Pancreas (tissue), 10 donors: Measurements from ENCODE around the gene NNAT. TPM values are rescaled to one million over a fixed set of nuclear protein-coding genes. Genes with fewer than 3 reads are reported as not detected.

Source experiments
- ATAC-seq, 4 donors: fragments of 200-7000 bp; cut with Tn5 transposase; one replicate each; pipeline versions ENCODE4 v1.8.0 to v1.9.1; 2020; ENCODE audit warnings: mild to moderate bottlenecking in 4 of 4, moderate library complexity in 4 of 4
- DNase-seq, 6 donors: peaks; one replicate each; pipeline ENCODE4 v3.0.0-alpha.2; 2020
- FAIRE-seq: peaks from 2 replicates; lab custom pipeline; 2012; peaks lifted over from hg19 to GRCh38; lab: Jason Lieb, UNC
- H3K27ac ChIP-seq, 4 donors: fragments of 200-600 bp; sonication (generic); 1 replicate in 3 of 4; 2 replicates in 1 of 4; pipeline versions ENCODE4 v1.5.0 to v1.8.0; 2020
- H3K27me3 ChIP-seq, 4 donors: fragments of 200-600 bp; one replicate each; pipeline ENCODE4 v1.8.0; 2021
- H3K36me3 ChIP-seq, 3 donors: fragments of 200-600 bp; sonication (generic) in 1 of 3; one replicate each; pipeline versions ENCODE4 v1.5.0 to v1.8.0; 2020 to 2021
- H3K4me1 ChIP-seq, 3 donors: fragments of 200-600 bp; one replicate each; pipeline ENCODE4 v1.8.0; 2021
- H3K4me3 ChIP-seq, 4 donors: fragments of 200-600 bp; sonication (generic) in 2 of 4; one replicate each; pipeline versions ENCODE4 v1.5.0 to v1.8.0; 2020 to 2021
- H3K9me3 ChIP-seq, 4 donors: fragments of 200-600 bp; one replicate each; pipeline ENCODE4 v1.8.0; 2021
- WGBS, 2 donors: extraction: QIAGEN DNeasy Blood & Tissue Kit; methylation state at CpG; one replicate each; pipeline ENCODE4 v1.1.7; 2013; 5-methylcytosine and 5-hydroxymethylcytosine counted together
- intact Hi-C, 3 donors: fragments of 100-400 bp; cut with DNase I; formaldehyde crosslinking; loops; one replicate each; pipeline versions ENCODE4 v1.11.1 to v1.14.2; 2022
- polyA plus RNA-seq, 2 donors: library from polyadenylated mRNA; stranded (reverse); fragments of 200-250 nt; gene quantifications; one replicate each; pipeline ENCODE4 v1.2.3, GENCODE V29; 2013
- total RNA-seq, 6 donors: library from RNA; stranded (reverse); fragmentation: NEBNext Ultra II Directional in 4 of 6; extraction: Animal tissue kit (Norgen Biotek cat#: 25700) in 4 of 6; gene quantifications; one replicate each; pipeline versions ENCODE4 v1.2.1 to v1.2.4, GENCODE V29; 2021 to 2023
- TF ChIP-seq, protein P1 (sequence below), 4 donors: fragments of 200-600 bp; sonication (generic) in 3 of 4; IDR thresholded peaks; one replicate each; pipeline versions ENCODE4 v1.5.0 to v1.8.0; 2021; ENCODE audit warnings: antibody characterized with exemption in 4 of 4
- donor health status: healthy with polysubstance abuse.
- donor health status: DM: no; HTN: no; CAD: no; lungs with moderate emphysema.
- donor health status: DM: no; HTN: no; CAD: no.
- donor health status: control.
- donor health status: control.
- donor health status: Bipolar disorder and iron deficiency.
- donor health status: DM: yes; HTN: yes; CAD: no.
- donor health status: DM: no; HTN: no; CAD: no.
- donor health status: DM: no; HTN: no; CAD: no.
- donor health status: DM: yes; HTN: yes; CAD: no.

NNAT gene
- total and polyA plus RNA-seq, 8 donors = 0.31 to 1.0 (median 0.63) TPM; not detected in 4

DNA sequence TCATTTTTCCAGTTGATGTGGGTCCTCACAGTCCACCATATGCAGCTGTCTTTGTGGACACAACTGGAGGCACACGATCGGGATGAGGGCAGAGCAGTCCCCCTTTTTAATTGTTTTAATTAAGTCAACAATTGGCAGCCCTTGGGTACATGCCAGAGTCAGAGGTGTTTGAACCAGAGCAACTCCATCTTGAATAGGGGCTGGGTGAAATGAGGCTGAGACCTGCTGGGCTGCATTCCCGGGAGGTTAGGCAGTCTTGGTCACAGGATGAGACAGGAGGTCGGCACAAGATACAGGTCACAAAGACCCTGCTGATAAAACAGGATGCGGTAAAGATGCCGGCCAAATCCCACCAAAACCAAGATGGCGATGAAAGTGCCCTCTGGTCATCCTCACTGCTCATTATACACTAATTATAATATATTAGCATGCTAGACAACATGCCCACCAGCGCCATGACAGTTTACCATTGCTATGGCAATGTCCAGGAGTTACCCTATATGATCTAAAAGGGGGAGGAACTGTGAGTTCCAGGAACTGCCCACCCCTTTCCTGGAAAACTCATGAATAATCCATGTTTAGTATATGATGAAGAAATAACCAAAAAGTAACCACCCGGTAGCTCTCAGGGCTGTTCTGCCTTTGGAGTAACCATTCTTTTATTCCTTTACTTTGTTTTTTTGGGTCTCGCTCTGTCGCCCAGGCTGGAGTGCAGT lies 38.4 kb downstream of the NNAT start:
- ATAC-seq (no peak), DNase-seq (no peak), FAIRE-seq (no peak)
- Histone ChIP-seq H3K36me3 (no peaks in the 10 kb centered on the region), H3K27me3 (peaks cover 0 to 8% (median 0%) of the 10 kb centered on the region in 4 donors), H3K27ac (no peak overlapping the region), H3K4me3 (no peak overlapping the region), H3K9me3 (no peaks in the 10 kb centered on the region), H3K4me1 (no peaks in the 10 kb centered on the region)
- intact Hi-C loops = no loop called here
- WGBS, 2 donors = 70 to 78% methylated on average over 11 of the region's 11 CpGs
- TF ChIP-seq, protein P1, sequence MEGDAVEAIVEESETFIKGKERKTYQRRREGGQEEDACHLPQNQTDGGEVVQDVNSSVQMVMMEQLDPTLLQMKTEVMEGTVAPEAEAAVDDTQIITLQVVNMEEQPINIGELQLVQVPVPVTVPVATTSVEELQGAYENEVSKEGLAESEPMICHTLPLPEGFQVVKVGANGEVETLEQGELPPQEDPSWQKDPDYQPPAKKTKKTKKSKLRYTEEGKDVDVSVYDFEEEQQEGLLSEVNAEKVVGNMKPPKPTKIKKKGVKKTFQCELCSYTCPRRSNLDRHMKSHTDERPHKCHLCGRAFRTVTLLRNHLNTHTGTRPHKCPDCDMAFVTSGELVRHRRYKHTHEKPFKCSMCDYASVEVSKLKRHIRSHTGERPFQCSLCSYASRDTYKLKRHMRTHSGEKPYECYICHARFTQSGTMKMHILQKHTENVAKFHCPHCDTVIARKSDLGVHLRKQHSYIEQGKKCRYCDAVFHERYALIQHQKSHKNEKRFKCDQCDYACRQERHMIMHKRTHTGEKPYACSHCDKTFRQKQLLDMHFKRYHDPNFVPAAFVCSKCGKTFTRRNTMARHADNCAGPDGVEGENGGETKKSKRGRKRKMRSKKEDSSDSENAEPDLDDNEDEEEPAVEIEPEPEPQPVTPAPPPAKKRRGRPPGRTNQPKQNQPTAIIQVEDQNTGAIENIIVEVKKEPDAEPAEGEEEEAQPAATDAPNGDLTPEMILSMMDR (IDR thresholded peaks at IDR 0.05) = no peak

DNA sequence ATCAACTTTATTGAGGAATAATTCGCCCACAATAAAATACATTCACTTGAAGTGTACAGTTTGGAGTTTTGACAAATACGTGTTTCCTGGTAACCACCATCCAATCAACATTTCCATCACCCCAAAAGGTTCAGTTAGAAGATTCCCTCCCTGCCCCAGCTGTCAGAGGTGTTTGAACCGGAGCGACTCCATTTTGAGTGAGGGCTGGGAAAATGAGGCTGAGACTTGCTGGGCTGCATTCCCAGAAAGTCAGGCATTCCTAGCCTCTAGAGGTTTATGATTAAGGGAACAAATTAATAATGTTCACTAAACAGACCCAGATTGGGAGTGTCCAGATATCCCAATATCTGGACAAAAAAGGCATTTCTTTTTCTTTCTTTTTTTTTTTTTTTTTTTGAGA lies 39.6 kb downstream of the NNAT start:
- WGBS, 2 donors = 36 to 39% methylated on average over 4 of the region's 4 CpGs
- no peaks in the 10 kb centered on the region for H3K4me1 ChIP-seq
- no peak overlapping the region for H3K27ac ChIP-seq
- intact Hi-C loops = no loop called here
- TF ChIP-seq, protein P1 (IDR thresholded peaks at IDR 0.05) = no peak
- DNase-seq (no peak), ATAC-seq (no peak), FAIRE-seq (no peak)
- peaks cover 0 to 15% (median 0%) of the 10 kb centered on the region in 4 donors for H3K27me3 ChIP-seq
- no peaks in the 10 kb centered on the region for H3K9me3 ChIP-seq
- no peak overlapping the region for H3K4me3 ChIP-seq
- no peaks in the 10 kb centered on the region for H3K36me3 ChIP-seq

DNA sequence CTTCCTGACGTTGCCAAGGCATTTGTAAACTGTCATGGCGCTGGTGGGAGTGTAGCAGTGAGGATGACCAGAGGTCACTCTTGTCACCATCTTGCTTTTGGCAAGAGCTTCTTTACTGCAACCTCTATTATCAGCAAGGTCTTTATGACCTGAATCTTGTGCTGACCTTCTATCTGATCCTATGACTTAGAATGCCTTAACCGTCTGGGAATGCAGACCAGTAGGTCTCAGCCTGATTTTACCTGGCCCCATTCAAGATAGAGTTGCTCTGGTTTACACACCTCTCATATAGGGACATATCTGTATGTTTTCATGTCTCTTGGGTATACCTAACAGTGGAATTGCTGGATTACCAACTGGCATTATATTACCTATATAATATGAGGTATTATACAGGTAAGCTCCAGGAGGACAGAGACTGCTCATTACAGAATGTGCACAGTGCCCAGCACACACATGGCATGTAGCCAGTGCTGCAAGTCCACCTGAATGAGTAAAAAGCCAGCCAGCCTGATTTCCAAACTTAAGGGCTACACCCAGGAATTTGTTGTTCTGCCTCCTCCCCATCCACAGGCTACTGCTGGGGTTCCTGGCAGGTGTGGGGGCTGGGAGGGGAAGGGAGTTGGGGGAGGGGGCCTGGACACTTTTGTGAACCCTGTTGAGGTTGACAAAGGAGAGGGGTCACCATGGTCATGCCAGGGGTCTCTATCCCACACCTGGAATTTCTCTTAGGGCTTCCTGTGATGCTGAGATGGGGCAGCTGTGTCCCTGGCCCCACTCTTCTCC lies 41.8 kb downstream of the NNAT start:
- H3K27me3 ChIP-seq = peaks cover 0 to 15% (median 0%) of the 10 kb centered on the region in 4 donors
- no peak for FAIRE-seq

DNA sequence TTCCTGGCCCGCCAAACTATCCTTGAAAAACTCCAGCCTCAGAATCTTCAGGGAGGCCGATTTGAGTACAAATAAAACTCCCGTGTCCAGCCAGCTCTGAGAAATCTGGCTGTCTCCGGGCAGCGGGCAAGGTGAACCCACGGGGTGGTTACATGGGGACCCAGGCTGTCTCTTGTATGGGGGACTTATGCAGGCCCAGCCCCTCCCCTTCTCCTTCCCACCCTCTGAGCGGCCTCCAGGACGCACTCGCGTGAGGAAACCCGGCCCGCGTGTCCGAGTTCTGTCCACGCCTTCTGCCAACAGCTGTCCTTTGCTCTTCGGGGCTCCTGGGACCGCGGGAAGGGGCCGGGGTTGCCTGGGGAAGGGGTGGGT lies 43.0 kb downstream of the NNAT start:
- Histone ChIP-seq H3K9me3 (no peaks in the 10 kb centered on the region), H3K27me3 (peaks cover 0 to 15% (median 0%) of the 10 kb centered on the region in 4 donors), H3K27ac (no peak overlapping the region), H3K36me3 (no peaks in the 10 kb centered on the region), H3K4me1 (no peaks in the 10 kb centered on the region), H3K4me3 (no peak overlapping the region)
- TF ChIP-seq, protein P1 (IDR thresholded peaks at IDR 0.05) = no peak
- no peak for DNase-seq
- ATAC-seq = no peak
- no peak for FAIRE-seq
- WGBS, 2 donors = 27 to 32% methylated on average over 19 of the region's 19 CpGs
- intact Hi-C loops = no loop called here

More for the DNA sequence above, 41.8 kb downstream of the NNAT start:
- Histone ChIP-seq H3K36me3 (no peaks in the 10 kb centered on the region), H3K4me3 (no peak overlapping the region), H3K4me1 (no peaks in the 10 kb centered on the region), H3K9me3 (no peaks in the 10 kb centered on the region), H3K27ac (no peak overlapping the region)
- TF ChIP-seq, protein P1 (IDR thresholded peaks at IDR 0.05) = no peak
- DNase-seq = no peak
- intact Hi-C loops = no loop called here
- WGBS, 2 donors = 53 to 54% methylated on average over 3 of the region's 3 CpGs
- no peak for ATAC-seq
